Activated T-cell treated with anti-CD3 and anti-CD28 coated beads for 48 hours (primary cell): ENCODE results near the gene MAGEB17.
A peak's percentile ranks its signal among the peaks of the same experiment; 100 is the strongest.
"Not testable (repeated sequence)": the region's sequence is repeated elsewhere in the genome, so short reads cannot be mapped to it uniquely, and the experiment has no call there.

Experiments
- DNase-seq: peaks from one replicate; pipeline ENCODE4 v3.0.0-alpha.2; 2020; ENCODE audit warnings: low read depth

MAGEB17 gene

GRCh38 chrX:16167181-16167580 lies at the start of gene MAGEB17:
TSS of gene MAGEB17 (plus strand) at chrX:16167481. CDS start at chrX:16170383, 2,902 bp downstream.
- DNase-seq: no peak

GRCh38 chrX:16119353-16120220 lies 47.7 kb upstream of the MAGEB17 start:
- no peak for DNase-seq

GRCh38 chrX:16120431-16120830 lies 46.9 kb upstream of the MAGEB17 start:
- DNase-seq: no peak

- DNase-seq: peak; percentile 32
These were observed 44.0 kb upstream of the MAGEB17 start, which contains the start of gene GRPR for GRCh38 chrX:16123222-16123786. TSS of gene GRPR (plus strand) at chrX:16123565. CDS start at chrX:16123954, 389 bp downstream.

- DNase-seq: no peak
These were observed 43.1 kb upstream of the MAGEB17 start for GRCh38 chrX:16124201-16124600.

GRCh38 chrX:16125520-16126149 lies 41.6 kb upstream of the MAGEB17 start:
- no peak for DNase-seq

GRCh38 chrX:16130707-16131106 lies 36.6 kb upstream of the MAGEB17 start:
- no peak for DNase-seq

GRCh38 chrX:16134936-16135335 lies 32.3 kb upstream of the MAGEB17 start:
- DNase-seq: no peak

- no peak for DNase-seq
These were observed 31.2 kb upstream of the MAGEB17 start for GRCh38 chrX:16136080-16136479.

GRCh38 chrX:16137416-16138107 lies 29.7 kb upstream of the MAGEB17 start:
- DNase-seq: no peak

GRCh38 chrX:16138108-16138427 lies 29.2 kb upstream of the MAGEB17 start:
- no peak for DNase-seq

- DNase-seq: no peak
These were observed 26.8 kb upstream of the MAGEB17 start for GRCh38 chrX:16140448-16140847.

- DNase-seq: no peak
These were observed 26.3 kb upstream of the MAGEB17 start for GRCh38 chrX:16140983-16141382.

- no peak for DNase-seq
These were observed 25.6 kb upstream of the MAGEB17 start for GRCh38 chrX:16141422-16142245.

GRCh38 chrX:16142246-16142558 lies 25.1 kb upstream of the MAGEB17 start:
- DNase-seq: no peak

- DNase-seq: no peak
These were observed 23.3 kb upstream of the MAGEB17 start for GRCh38 chrX:16143968-16144367.

GRCh38 chrX:16144420-16144819 lies 22.9 kb upstream of the MAGEB17 start:
- no peak for DNase-seq

- not testable (repeated sequence) for DNase-seq
These were observed 22.2 kb upstream of the MAGEB17 start for GRCh38 chrX:16145093-16145492.

- no peak for DNase-seq
These were observed 21.6 kb upstream of the MAGEB17 start for GRCh38 chrX:16145656-16146055.

- DNase-seq: no peak
These were observed 18.4 kb upstream of the MAGEB17 start for GRCh38 chrX:16148896-16149295.

GRCh38 chrX:16155581-16156096 lies 11.6 kb upstream of the MAGEB17 start:
- DNase-seq: no peak
